ENCODE measurements around the gene ABCC10.

ABCC10 gene

GRCh38 chr6:43442935-43443334 lies 15.6 kb downstream of the ABCC10 start:
- DNase-seq (ENCODE audit: low read depth in 1 of 2, low spot score in 1 of 2): no peak
- Histone ChIP-seq H3K27ac (replicated peaks) (no peak overlapping the region), H3K4me3 (replicated peaks; ENCODE audit: insufficient read depth, low read length) (no peak overlapping the region), H3K27me3 (ENCODE audit: insufficient read depth, poor library complexity, severe bottlenecking) (no peaks in the 10 kb centered on the region)
- no peak for TF ChIP-seq POLR2AphosphoS5 (IDR thresholded peaks at IDR 0.05; ENCODE audit: low read depth)

GRCh38 chr6:43444036-43444435 lies 16.7 kb downstream of the ABCC10 start:
- H3K4me3 ChIP-seq (replicated peaks; ENCODE audit: insufficient read depth, low read length): no peak overlapping the region
- H3K27me3 ChIP-seq (ENCODE audit: insufficient read depth, poor library complexity, severe bottlenecking): no peaks in the 10 kb centered on the region
- TF ChIP-seq CTCF (IDR thresholded peaks at IDR 0.05; ENCODE audit: insufficient read depth, low read length) (no peak), REST (IDR thresholded peaks at IDR 0.05; ENCODE audit: insufficient replicate concordance, low read depth) (no peak), GABPA (IDR thresholded peaks at IDR 0.05; ENCODE audit: low read depth) (no peak)
- H3K27ac ChIP-seq (replicated peaks): no peak overlapping the region
- DNase-seq (ENCODE audit: low read depth in 1 of 2, low spot score in 1 of 2): no peak

- TF ChIP-seq REST (IDR thresholded peaks at IDR 0.05; ENCODE audit: insufficient replicate concordance, low read depth): no peak
- TF ChIP-seq POLR2AphosphoS5 (IDR thresholded peaks at IDR 0.05; ENCODE audit: low read depth): no peak
- no peak for TF ChIP-seq CTCF (IDR thresholded peaks at IDR 0.05; ENCODE audit: insufficient read depth, low read length)
- TF ChIP-seq SPI1 (IDR thresholded peaks at IDR 0.05; ENCODE audit: borderline replicate concordance, low read depth): no peak
- TF ChIP-seq GABPA (IDR thresholded peaks at IDR 0.05; ENCODE audit: low read depth): no peak
- DNase-seq (ENCODE audit: low read depth in 1 of 2, low spot score in 1 of 2): no peak
- Histone ChIP-seq H3K27ac (replicated peaks) (no peak overlapping the region), H3K27me3 (ENCODE audit: insufficient read depth, poor library complexity, severe bottlenecking) (no peaks in the 10 kb centered on the region), H3K4me3 (replicated peaks; ENCODE audit: insufficient read depth, low read length) (no peak overlapping the region)
These were observed 17.2 kb downstream of the ABCC10 start for GRCh38 chr6:43444582-43444981.

GRCh38 chr6:43445576-43445975 lies 18.2 kb downstream of the ABCC10 start:
- TF ChIP-seq POLR2AphosphoS5 (IDR thresholded peaks at IDR 0.05; ENCODE audit: low read depth) (no peak), SPI1 (IDR thresholded peaks at IDR 0.05; ENCODE audit: borderline replicate concordance, low read depth) (no peak), REST (IDR thresholded peaks at IDR 0.05; ENCODE audit: insufficient replicate concordance, low read depth) (no peak), GABPA (IDR thresholded peaks at IDR 0.05; ENCODE audit: low read depth) (no peak), CTCF (IDR thresholded peaks at IDR 0.05; ENCODE audit: insufficient read depth, low read length) (no peak)
- no peaks in the 10 kb centered on the region for H3K27me3 ChIP-seq (ENCODE audit: insufficient read depth, poor library complexity, severe bottlenecking)
- no peak overlapping the region for H3K27ac ChIP-seq (replicated peaks)
- no peak for DNase-seq (ENCODE audit: low read depth in 1 of 2, low spot score in 1 of 2)
- no peak overlapping the region for H3K4me3 ChIP-seq (replicated peaks; ENCODE audit: insufficient read depth, low read length)
